HEK293T (cell line): ENCODE results near the gene LMAN1L.

Experiments
- CTCF ChIA-PET: fragments of 350-600 bp; formaldehyde crosslinking; extraction: SDS; loops from one replicate; lab custom pipeline; 2021; ENCODE audit warnings: antibody characterized with exemption, inconsistent platforms; lab: Yijun Ruan, JAX
- POLR2A ChIA-PET: fragments of 350-600 bp; formaldehyde crosslinking; extraction: SDS; loops from one replicate; lab custom pipeline; 2020; ENCODE audit warnings: antibody characterized with exemption, inconsistent platforms; lab: Yijun Ruan, JAX
- DNase-seq: peaks from one replicate; pipeline ENCODE4 v3.0.0; 2012; ENCODE audit warnings: mixed read lengths; ENCODE audit errors: extremely low spot score
- ARNT ChIP-seq: fragments of 450-650 bp; IDR thresholded peaks from 2 replicates; pipeline ENCODE4 v1.6.1; 2017; ENCODE audit warnings: mild to moderate bottlenecking
- BHLHE40 ChIP-seq: fragments of 450-650 bp; IDR thresholded peaks from 2 replicates; pipeline ENCODE4 v1.6.1; 2016; ENCODE audit warnings: mild to moderate bottlenecking, moderate library complexity, borderline replicate concordance
- CTBP1 ChIP-seq: fragments of 450-650 bp; IDR thresholded peaks from 2 replicates; pipeline ENCODE4 v1.6.1; 2016; ENCODE audit warnings: borderline replicate concordance
- ELF4 ChIP-seq: fragments of 450-650 bp; IDR thresholded peaks from 2 replicates; pipeline ENCODE4 v1.6.1; 2017; ENCODE audit warnings: antibody characterized with exemption
- FOXA1 ChIP-seq: fragments of 450-650 bp; IDR thresholded peaks from 2 replicates; pipeline ENCODE4 v1.6.1; 2016; ENCODE audit warnings: mild to moderate bottlenecking
- FOXK2 ChIP-seq: fragments of 450-650 bp; IDR thresholded peaks from 2 replicates; pipeline ENCODE4 v1.6.1; 2016; ENCODE audit warnings: mild to moderate bottlenecking
- FOXM1 ChIP-seq: fragments of 450-650 bp; IDR thresholded peaks from 2 replicates; pipeline ENCODE4 v1.6.1; 2017; ENCODE audit warnings: mild to moderate bottlenecking, borderline replicate concordance
- HDGF ChIP-seq: fragments of 450-650 bp; IDR thresholded peaks from 2 replicates; pipeline ENCODE4 v1.6.1; 2017; ENCODE audit warnings: antibody characterized with exemption, borderline replicate concordance
- L3MBTL2 ChIP-seq: fragments of 450-650 bp; conservative IDR thresholded peaks from 2 replicates; pipeline ENCODE4 v1.6.1; 2016; ENCODE audit warnings: mild to moderate bottlenecking
- LEF1 ChIP-seq: fragments of 450-650 bp; IDR thresholded peaks from 2 replicates; pipeline ENCODE4 v1.6.1; 2017; ENCODE audit warnings: mild to moderate bottlenecking, borderline replicate concordance
- NFRKB ChIP-seq: fragments of 450-650 bp; IDR thresholded peaks from 2 replicates; pipeline ENCODE4 v1.6.1; 2016; ENCODE audit warnings: mild to moderate bottlenecking, moderate library complexity
- SP1 ChIP-seq: fragments of 450-650 bp; IDR thresholded peaks from 2 replicates; pipeline ENCODE4 v1.6.1; 2017
- SUZ12 ChIP-seq: fragments of 450-650 bp; IDR thresholded peaks from 2 replicates; pipeline ENCODE4 v1.6.1; 2016; ENCODE audit warnings: mild to moderate bottlenecking
- TARDBP ChIP-seq: fragments of 450-650 bp; IDR thresholded peaks from 2 replicates; pipeline ENCODE4 v1.6.1; 2016
- ZNF384 ChIP-seq: fragments of 450-650 bp; IDR thresholded peaks from 2 replicates; pipeline ENCODE4 v1.6.1; 2016
- TF ChIP-seq, protein P1 (sequence below): fragments of 450-650 bp; IDR thresholded peaks from 2 replicates; pipeline ENCODE4 v1.6.1; 2016

The LMAN1L gene

DNA sequence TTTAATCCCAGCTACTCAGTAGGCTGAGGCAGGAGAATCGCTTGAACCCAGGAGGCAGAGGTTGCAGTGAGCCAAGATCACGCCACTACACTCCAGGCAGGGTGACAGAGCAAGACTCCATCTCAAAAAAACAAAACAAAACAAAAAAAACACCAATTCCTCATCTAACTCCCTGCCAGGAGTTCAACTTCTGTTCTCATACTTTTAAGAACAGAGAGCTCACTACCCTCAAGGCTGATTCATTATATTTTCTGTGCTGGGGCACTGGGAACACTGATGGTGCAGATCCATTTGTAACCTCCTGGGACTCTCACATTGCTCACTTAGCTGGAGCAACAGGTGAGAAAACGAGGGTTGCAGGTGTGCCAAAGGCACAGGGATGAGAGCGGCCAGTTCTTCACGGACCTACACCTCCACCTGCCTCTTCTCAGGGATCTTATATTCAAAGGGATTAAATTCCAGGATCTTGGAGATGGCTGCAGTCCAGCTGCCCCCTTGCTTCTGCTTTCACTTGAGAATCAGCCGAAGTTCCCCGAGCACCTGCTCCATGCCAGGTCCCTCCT lies 43.1 kb upstream of the LMAN1L start:
- TF ChIP-seq FOXA1 (no peak), TARDBP (no peak), L3MBTL2 (no peak), FOXK2 (no peak), CTBP1 (no peak), HDGF (no peak), FOXM1 (no peak)
- TF ChIP-seq, protein P1, sequence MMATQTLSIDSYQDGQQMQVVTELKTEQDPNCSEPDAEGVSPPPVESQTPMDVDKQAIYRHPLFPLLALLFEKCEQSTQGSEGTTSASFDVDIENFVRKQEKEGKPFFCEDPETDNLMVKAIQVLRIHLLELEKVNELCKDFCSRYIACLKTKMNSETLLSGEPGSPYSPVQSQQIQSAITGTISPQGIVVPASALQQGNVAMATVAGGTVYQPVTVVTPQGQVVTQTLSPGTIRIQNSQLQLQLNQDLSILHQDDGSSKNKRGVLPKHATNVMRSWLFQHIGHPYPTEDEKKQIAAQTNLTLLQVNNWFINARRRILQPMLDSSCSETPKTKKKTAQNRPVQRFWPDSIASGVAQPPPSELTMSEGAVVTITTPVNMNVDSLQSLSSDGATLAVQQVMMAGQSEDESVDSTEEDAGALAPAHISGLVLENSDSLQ = no peak
- POLR2A ChIA-PET = interaction anchor here (1.0 to 2.1 kb wide), 7 partner anchors 8 to 136 kb away, joined by 3 to 15 read pairs (median 3); partner anchors contain the start of gene EDC3
- DNase-seq = no peak
- CTCF ChIA-PET = interaction anchor here (0.5 to 5.9 kb wide), 45 partner anchors 8 to 1030 kb away, joined by 3 to 205 read pairs (median 5); partner anchors contain the start of genes CSK, CYP1A1, CYP1A2 and UBL7

DNA sequence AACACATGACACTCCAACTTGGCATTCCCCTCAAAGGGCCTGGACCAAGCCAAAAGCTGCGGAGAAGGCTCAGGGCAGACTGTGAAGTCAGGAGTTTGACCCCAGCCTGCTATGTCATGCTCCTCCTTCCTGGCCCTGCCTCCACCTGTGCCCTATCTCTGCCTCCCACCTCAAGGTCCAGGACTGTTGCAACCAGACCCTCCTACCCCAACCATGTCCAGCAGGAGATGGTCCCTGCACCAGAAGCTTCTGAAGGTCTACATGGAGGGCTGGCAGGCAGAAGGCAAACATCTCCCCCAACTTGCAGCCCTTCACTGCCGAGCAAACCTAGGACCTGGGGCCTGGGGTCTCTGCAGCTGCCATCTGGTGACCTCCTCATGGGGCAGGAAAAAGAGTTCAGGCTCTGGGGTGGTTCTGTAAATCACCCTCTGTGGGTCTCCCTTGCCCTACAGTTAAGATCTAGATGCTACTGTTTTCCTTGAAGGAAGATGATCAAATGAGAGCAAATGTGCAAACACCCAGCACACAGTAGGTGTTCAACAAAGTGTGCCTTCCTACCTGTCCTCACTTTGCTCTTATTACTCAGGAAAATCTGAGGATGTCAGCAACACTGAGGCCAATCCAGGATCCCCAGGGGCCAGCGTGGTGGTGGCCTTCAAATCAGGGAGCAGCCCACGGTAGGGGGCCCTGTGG lies 42.3 kb upstream of the LMAN1L start:
- ChIA-PET POLR2A (interaction anchor here (0.6 to 1.5 kb wide), 10 partner anchors 7 to 136 kb away, joined by 3 to 8 read pairs (median 4); partner anchors contain the start of genes CSK and ULK3), CTCF (interaction anchor here (0.6 to 5.9 kb wide), 24 partner anchors 8 to 396 kb away, joined by 3 to 205 read pairs (median 6); partner anchors contain the start of genes CSK and CYP1A1)
- TF ChIP-seq CTBP1 (no peak), TARDBP (no peak), HDGF (no peak), ARNT (no peak), ZNF384 (no peak), FOXA1 (no peak), BHLHE40 (no peak), FOXK2 (no peak), FOXM1 (no peak), SUZ12 (no peak), NFRKB (no peak)
- TF ChIP-seq, protein P1 = no peak
- no peak for DNase-seq

DNA sequence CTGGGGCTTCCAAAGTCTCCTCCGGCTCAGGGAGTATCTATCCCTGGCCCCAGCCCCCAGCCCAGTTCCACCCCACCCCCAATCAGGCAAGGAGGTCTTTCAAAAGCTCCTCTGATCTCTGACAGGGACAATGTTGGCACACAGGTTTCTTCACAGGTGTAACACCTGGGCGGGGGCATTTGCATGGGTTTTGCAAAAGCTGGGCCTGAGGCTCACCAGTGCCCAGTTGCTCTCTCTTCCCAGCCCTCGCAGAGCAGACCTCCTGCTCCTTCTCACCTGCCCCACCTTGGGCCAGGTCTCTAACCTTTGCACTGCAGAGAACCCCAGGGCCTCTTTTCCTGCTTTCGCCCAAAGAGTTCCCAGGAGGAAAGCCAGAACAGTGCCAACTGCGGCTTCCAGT lies 39.3 kb upstream of the LMAN1L start:
- POLR2A ChIA-PET = interaction anchor here (1.1 kb wide), 2 partner anchors 10 to 183 kb away, joined by 3 to 5 read pairs; partner anchors contain the start of gene RPP25
- DNase-seq = no peak
- CTCF ChIA-PET = interaction anchor here (0.6 to 5.4 kb wide), 4 partner anchors 14 to 181 kb away, joined by 3 to 43 read pairs (median 4); no protein-coding TSS in a partner anchor
- no peak for TF ChIP-seq FOXA1

DNA sequence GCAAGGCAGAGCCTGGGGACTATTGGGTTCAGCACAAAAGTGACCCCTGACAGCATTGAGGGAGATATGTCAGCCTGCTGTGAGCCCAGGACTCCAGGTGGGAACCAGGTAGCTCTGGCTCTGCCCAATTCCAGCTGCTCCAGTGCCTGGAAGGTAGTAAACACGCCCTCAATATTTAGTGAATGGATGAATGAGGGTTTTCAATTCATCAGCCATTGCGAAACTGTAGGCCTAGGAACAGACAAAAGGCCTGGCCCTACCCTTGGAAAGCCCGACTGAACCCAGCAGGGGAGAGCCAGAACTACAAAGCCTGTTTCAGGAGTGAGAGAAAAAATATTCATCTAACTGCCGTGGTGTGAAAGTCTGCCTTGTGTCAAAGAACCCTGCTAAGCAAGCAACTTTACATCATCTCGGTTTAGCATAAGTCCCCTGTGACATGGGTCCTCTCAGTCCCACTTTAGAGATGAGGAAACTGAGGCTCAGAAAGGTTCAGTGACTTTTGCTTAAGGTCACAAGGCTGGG lies 38.8 kb upstream of the LMAN1L start:
- POLR2A ChIA-PET = interaction anchor here (1.1 to 1.2 kb wide), 3 partner anchors 10 to 183 kb away, joined by 3 to 5 read pairs (median 4); partner anchors contain the start of genes FAM219B and RPP25
- no peak for DNase-seq
- CTCF ChIA-PET = interaction anchor here (1.0 kb wide), 1 partner anchor 14 kb away, joined by 4 read pairs; no protein-coding TSS in a partner anchor
- TF ChIP-seq NFRKB (no peak), ARNT (no peak), HDGF (no peak), SP1 (no peak), L3MBTL2 (no peak), ELF4 (no peak)

DNA sequence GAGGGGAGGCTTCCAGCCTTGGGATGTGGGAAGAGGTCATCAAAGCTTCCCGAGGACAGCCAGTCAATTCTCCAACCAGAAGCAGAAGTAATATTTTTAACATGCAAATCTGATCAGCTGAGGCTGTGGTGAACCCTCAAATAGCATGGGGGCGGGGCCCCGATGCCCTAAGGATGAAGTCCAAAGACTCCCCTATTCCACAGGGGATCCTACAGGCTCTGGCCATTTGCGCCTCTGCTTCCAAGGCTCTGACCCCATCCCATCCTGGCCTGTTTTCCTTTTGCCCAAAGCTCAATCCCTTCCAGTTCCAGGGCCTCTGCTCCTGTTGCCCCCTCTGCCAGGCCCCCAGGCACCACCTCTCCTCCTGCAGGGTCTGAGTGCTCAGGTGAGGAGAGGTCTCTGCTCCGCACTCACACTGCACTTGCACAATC lies 37.5 kb upstream of the LMAN1L start:
- DNase-seq = no peak
- POLR2A ChIA-PET = no interaction called here
- TF ChIP-seq ELF4 (no peak), SP1 (no peak), HDGF (no peak), NFRKB (no peak), FOXA1 (no peak), ARNT (no peak), TARDBP (no peak), CTBP1 (no peak), ZNF384 (no peak), L3MBTL2 (no peak), FOXM1 (no peak), LEF1 (no peak), SUZ12 (no peak), FOXK2 (no peak), BHLHE40 (no peak)
- TF ChIP-seq, protein P1 = no peak
- CTCF ChIA-PET = no interaction called here

DNA sequence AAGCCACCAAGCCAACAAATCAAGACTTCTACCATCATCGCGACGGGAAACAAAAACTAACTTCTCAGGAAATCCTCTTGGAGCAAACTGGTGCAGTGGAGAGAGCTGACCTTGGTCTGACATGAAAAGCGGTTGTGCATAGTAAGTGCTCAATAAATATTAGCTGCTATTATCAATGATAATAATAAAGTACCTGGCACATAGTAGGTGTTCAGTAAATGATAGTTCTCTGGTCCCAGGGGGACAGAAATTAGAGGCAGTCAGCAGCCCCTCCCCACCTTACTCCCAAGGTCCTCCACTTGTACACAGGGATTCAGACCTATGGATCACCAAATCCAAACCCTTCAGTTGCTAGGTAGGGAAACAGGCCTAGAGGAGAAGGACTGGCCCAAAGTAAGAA lies 36.7 kb upstream of the LMAN1L start:
- ChIA-PET CTCF (interaction anchor here (0.7 kb wide), 1 partner anchor 163 kb away, joined by 4 read pairs; no protein-coding TSS in a partner anchor), POLR2A (interaction anchor here (1.2 kb wide), 1 partner anchor 15 kb away, joined by 4 read pairs; no protein-coding TSS in a partner anchor)
- no peak for TF ChIP-seq FOXK2
- TF ChIP-seq TARDBP = no peak
- TF ChIP-seq LEF1 = no peak
- no peak for TF ChIP-seq ELF4
- TF ChIP-seq L3MBTL2 = no peak
- 0 out of 2 replicates have a peak, but pooled peaks have one; percentile 3 for TF ChIP-seq FOXM1
- DNase-seq = no peak
